ENCODE data around the gene HECW1.
"Not testable (repeated sequence)": the region's sequence is repeated elsewhere in the genome, so short reads cannot be mapped to it uniquely, and the experiment has no call there.

HECW1 gene

DNA sequence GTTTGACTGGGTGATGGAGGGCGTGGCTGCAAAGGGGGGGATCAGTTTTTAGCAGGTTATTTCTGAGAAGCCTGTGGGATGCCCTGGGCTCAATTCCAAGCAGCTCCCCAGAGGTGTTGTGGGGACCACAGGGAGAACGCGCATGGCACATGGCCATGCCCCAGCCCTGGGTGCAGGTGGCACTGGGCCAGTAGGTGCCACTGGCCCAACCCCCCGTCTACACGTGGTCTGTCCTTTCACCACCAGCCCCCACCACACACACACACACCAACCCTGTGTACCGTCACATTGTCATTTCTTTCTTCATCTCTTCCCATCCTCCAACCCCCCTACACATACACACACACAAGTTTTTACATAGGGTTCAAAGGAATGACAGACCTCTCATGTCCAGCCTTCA lies 355.4 kb downstream of the HECW1 start:
- DNase-seq (ENCODE audit: low read depth in 2 of 2) = no peak

DNA sequence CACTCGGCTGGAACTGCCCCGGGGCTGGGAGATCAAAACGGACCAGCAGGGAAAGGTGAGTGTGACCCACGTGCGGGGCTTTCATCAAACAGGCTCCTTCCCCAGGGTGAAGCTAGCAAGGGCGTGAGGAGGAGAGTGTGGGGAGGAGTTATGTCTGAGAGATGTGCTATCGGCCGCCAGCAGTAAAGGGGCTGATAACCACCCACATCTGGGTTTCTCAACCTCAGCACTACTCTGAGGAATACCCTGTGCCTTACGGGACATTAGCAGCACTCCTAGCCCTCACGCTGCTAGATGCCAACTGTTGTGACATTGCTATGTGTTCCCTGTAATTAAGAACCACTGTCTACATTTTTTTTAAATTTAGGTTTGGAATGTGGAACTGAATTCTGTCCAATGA lies 356.6 kb downstream of the HECW1 start:
- DNase-seq (ENCODE audit: low read depth in 2 of 2) = no peak

DNA sequence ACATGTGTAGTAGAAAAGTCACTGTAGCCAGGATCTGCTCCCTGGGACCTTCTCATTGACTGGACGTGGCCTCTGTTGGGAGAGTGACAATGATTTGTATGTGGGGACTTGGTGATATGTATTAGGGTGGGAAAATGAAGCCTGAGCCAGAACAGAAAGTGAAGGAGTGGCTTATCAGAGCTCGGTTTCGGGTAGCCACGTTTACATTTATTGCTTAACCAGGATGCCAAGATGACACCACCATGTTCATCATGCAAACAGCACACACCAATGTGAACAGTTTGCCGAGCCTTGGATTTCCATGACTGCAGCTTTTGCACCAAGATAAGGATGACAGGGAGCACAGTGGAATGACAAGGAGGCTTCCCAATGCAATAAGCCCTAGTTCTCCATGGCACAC lies 357.7 kb downstream of the HECW1 start:
- no peak for DNase-seq (ENCODE audit: low read depth in 2 of 2)

DNA sequence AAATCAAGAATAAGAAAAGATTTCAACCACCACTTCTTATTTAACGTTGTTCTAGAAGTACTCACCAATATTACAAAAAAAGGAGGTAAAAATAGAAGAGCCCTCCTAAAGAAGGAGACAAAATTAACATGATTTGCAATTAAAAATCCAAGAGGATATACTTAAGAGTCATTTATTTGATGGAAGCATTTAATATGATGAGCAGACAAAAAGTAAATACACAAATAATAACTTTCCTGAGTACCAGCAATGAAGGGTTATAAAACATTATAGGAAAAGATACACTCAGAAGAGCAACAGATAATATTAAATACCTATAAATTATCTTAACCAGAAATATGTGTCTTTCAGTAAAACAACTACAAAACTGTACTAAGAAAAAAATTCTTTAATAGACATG lies 363.5 kb downstream of the HECW1 start:
- no peak for DNase-seq (ENCODE audit: low read depth in 2 of 2)

DNA sequence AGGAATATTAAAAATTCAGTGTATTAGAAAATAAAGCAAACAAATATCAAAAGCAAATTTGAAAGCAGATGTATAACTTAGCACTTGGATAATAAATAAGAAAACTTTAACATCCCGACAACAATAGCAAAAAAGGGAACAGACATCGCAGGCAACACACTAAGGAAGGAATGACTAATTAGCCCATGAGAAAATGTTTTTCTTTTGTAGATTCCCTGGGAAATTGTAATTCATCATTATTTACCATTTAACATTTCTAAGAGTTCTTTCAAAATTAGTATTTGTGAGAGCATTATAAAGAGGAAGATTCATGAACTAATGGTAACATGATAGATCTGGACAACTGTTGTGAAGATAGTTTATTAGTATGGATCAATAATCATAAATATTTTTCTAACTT lies 364.4 kb downstream of the HECW1 start:
- DNase-seq (ENCODE audit: low read depth in 2 of 2) = no peak

DNA sequence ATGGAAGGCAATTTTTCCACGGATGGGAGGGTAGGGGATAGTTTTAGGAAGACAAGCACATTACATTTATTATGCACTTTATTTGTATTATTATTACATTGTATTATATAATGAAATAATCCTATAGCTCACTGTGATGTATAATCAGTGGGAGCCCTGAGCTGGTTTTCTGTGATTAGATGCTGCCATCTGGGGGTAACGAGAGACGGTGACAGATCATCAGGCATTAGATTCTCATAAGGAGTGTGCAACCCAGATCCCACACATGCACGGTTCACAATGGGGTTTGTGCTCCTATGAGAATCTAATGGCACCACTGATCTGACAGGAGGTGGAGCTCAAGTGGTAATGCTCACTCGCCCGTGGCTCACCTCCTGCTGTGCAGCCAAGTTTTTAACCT lies 366.6 kb downstream of the HECW1 start:
- no peak for DNase-seq (ENCODE audit: low read depth in 2 of 2)

DNA sequence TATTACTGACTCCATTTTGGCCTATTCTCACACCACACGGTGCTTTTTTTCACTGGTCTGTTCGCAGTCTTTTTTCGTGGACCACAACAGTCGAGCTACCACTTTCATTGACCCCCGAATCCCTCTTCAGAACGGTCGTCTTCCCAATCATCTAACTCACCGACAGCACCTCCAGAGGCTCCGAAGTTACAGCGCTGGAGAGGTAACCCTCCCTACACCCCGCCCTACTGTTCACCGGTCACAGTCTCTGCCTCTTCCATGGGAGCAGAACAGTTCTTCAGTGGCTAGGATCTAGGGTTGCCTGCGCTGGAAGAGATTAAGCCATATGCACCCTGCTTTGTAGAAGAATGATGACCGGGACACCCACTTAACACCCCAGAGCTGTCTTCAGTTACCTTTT lies 367.1 kb downstream of the HECW1 start:
- DNase-seq (ENCODE audit: low read depth in 2 of 2) = no peak

DNA sequence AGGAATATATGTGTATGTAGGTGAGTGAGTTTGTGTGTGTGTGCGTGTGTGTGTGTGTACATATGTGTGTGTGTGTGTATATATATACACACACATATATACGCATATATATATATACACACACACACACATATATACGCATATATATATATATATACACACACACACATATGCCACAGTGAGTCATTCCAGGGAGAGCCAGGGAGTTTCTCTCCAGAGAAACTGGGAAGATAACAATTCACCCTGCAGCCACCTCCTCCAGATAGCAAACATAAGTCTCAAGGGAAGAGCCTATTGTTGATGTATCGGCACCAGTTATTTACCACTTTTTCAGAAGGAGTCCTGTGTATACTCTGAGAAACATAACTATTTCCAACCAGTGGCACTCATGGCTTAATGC lies 368.1 kb downstream of the HECW1 start:
- no peak for DNase-seq (ENCODE audit: low read depth in 2 of 2)

DNA sequence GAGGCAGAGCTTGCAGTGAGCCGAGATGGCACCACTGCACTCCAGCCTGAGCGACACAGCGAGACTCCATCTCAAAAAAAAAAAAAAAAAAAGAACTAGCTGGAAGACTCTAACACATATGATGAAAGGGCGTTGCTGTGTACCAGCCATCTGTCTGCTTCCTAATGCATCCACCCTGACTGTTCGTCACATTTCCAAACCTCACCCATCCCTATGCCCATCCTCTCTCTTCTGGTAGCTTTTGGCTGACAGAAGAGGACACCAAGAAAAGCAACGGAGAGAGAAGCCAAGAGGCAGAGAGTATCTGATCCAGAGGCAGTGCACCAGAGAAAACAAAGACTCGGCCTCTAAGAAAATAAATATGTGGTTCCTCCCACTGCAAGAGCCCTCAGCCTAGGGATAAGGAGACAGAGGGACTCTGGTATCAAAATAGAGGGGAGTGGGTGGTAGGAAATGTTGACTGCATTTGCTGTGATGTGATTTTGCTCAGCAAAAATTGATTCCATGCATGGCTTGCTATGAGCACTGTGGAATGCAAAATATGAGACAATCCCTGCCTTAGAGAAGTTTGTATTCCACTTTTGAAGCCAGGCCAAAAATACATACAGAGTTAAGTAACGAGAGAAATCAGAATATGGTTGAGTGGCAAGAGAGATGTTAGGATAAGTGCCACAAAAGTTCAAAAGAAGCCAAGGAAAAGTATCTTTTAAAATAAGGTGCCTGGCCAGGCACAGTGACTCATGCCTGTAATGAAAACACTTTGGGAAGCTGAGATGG lies 369.6 kb downstream of the HECW1 start:
- no peak for DNase-seq (ENCODE audit: low read depth in 2 of 2)

DNA sequence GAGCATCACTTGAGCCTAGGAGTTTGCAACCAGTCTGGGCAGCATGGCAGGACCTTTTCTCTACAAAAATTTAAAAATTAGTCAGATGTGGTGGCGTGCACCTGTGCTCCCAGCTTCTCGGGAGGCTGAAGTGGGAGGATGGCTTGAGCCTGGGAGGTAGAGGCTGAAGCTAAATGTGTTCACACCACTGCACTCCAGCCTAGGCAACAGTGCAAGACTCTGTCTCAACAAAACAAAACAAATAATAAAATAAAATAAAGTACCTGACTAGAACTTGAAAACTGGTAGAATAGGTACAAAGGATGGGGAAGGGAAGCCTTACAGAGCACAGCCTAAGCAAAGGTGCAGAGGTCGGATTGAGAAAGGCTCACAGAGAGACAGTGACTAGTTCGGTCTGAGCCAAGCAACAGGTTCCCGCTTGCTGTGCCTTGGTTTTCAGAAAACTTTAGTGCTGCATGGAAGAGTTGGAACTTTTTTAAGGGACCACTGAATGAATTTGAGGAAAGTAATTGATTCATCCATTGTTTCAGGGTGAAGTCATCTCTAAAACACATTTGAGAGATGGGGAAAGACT lies 370.3 kb downstream of the HECW1 start:
- no peak for DNase-seq (ENCODE audit: low read depth in 2 of 2)

DNA sequence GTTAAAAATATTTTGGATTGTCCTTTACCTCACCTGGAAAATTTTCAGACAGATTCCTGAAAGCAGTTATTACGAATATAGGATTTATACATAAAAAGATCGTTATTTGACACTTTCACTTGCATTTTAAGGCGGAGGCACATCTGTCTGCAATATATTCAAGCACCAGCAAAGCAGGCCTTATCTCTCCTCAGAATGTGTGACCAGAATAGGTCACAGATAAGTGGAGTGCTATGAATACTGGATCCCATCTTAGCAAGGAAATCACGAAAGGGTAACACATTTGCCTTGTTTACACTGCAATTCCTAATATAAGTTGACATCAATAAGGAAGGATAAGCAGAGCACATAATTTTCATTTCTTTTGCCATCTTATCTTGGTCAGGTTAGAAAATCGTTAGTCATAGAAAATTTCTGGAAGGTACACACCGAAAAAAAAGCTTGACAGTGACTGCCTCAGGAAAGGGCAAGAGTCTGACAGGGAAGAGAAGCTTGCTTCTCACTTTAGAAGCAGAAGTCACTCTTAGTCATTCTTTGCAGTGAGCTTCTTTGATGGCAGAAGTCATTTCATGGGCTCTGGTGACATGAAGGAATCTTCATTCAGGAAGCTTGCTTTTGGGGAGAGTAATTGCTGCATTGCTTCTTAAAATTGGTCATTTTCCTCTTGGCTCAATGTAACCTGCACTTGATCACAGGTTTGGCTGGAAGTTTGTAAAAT lies 372.4 kb downstream of the HECW1 start:
- no peak for DNase-seq (ENCODE audit: low read depth in 2 of 2)

DNA sequence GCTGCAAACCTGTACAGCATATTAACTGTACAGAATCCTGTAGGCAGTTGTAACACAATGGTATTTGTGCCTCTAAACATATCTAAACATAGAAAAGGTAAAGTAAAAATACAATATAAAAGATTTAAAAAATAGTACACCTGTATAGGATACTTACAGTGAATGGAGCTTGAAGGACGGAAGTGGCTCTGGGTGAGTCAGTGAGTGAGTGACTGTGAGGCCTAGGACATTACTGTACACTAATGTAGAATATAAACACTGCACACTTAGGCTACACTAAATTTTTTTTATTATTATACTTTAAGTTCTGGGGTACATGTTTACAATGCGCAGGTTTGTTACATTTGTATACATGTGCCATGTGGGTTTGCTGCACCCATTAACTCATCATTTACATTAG lies 373.1 kb downstream of the HECW1 start:
- DNase-seq (ENCODE audit: low read depth in 2 of 2) = no peak

DNA sequence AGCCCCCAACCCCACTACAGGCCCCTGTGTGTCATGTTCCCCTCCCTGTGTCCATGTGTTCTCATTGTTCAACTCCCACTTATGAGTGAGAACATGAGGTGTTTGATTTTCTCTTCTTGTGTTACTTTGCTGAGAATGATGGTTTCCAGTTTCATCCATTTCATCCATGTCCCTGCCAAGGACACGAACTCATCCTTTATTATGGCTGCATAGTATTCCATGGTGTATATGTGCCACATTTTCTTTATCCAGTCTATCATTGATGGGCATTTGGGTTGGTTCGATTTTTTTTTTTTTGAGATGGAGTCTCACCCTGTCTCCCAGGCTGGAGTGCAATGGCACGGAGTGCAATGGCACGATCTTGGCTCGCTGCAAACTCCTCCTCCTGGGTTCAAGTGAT lies 373.6 kb downstream of the HECW1 start:
- DNase-seq (ENCODE audit: low read depth in 2 of 2) = not testable (repeated sequence)

DNA sequence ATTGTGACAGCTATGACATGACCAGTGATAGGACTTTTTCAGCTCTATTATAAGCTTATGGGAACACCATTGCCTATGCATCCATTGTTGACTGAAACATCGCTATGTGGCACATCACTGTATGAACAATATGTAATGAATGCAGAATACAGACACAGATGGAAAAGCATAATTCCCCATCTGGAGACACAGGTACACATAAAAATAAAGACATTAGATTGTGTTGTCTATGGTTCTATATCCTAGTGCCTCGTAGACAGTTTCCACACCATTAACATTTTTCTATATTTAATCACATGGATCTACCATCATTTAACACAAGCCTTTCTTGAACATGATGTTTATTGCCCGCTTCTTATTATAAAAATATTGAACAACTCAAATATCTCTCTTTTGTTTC lies 374.2 kb downstream of the HECW1 start:
- DNase-seq (ENCODE audit: low read depth in 2 of 2) = no peak

DNA sequence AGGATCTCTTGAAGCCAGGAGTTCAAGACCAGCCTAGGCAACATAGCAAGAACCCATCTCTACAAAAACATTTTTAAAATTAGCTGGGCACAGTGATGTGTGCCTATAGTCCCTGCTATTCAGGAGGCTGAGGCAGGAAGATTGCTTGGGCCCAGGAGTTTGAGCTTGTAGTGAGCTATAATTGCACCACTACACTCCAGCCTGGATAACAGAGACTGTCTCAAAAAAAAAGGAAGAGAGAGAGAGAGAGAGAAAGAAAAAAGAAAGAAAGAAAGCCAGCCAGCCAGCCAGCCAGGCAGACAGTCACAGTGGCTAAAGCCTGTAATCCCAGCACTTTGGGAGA lies 375.3 kb downstream of the HECW1 start:
- DNase-seq (ENCODE audit: low read depth in 2 of 2) = no peak

DNA sequence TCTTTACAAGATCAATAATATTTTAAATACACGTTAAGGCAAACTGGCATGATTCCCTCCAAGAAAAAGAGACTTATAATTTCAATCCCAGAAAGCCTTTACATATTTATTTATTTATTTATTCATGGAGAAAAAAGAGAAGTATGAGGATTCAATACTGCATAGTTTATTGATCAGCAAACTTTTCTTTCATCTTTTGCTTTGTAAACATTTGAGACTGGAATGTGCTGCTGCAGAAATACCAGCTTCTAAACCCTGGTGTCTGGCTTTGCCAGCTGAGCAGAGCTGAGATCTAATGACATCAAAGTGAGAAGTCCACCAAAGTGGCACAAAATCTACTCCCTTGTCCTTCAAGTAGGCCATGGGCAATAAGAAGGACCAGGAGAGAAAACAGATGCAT lies 376.8 kb downstream of the HECW1 start:
- no peak for DNase-seq (ENCODE audit: low read depth in 2 of 2)

DNA sequence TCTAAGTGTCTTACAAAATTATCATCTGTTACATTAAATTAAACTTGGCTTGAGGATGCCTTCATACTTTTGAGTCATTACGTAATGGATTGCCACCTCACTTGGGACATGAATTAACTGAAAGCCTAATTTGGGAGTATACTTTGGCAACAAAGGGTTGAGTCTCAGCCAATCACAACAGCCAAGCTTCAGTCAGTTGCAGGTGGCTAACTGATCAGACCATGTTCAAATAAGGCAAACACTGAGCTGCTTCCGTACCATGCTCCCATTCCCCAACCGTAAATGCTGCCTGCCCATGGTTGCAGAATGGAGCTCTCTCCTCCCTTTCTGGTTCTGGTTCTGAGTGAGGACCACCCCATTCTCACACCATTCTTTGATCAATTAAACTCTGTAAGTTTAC lies 377.6 kb downstream of the HECW1 start:
- DNase-seq (ENCODE audit: low read depth in 2 of 2) = no peak

DNA sequence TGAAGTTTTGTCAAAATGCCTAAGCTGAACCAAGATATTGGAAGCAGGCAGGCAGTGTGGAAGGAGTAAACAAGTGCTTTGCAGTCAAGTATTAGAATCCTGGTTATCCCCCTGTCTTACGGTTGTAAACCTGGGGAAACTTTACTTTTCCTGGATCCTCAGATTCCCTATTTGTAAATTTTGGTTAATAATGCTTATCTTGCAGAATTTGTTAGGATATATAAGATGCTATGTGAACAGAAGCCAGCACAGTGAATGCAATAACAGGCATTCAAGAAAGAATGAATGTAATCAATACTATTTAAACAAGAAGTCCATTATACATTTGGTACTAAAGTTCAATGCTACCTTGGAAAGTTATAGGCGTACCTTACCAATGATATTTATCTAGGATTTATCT lies 378.7 kb downstream of the HECW1 start:
- DNase-seq (ENCODE audit: low read depth in 2 of 2) = no peak

DNA sequence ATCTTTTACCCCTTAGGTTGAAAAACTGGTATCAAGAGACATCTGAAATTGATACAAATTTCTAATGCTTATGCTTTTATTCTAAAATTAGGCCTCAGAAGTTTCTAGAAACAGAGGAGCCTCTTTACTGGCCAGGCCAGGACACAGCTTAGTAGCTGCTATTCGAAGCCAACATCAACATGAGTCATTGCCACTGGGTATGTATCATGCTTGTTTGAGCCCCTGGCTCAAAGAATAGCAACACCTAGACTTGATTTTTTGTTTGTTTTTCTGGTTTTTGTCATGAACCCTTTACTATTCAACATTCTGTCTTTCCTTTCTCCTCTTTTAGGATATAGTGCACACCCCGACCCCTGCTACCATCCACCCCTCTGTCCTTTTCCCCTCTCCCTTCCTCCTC lies 379.5 kb downstream of the HECW1 start:
- no peak for DNase-seq (ENCODE audit: low read depth in 2 of 2)

DNA sequence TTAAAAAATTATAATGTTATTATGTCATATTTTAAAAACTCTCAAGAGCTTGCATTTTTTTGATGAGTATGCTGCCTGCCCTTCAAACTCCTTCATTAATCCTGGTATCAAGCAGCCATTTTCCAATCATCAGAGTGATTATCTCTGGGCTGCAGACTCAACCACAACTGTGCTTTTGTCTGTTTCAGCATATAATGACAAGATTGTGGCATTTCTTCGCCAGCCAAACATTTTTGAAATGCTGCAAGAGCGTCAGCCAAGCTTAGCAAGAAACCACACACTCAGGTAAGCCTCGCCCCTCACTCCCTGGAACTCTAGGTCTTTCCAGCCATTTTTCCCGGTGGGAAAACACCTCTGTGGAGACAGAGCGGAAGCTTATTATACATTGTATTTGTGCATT lies 380.4 kb downstream of the HECW1 start:
- no peak for DNase-seq (ENCODE audit: low read depth in 2 of 2)

DNA sequence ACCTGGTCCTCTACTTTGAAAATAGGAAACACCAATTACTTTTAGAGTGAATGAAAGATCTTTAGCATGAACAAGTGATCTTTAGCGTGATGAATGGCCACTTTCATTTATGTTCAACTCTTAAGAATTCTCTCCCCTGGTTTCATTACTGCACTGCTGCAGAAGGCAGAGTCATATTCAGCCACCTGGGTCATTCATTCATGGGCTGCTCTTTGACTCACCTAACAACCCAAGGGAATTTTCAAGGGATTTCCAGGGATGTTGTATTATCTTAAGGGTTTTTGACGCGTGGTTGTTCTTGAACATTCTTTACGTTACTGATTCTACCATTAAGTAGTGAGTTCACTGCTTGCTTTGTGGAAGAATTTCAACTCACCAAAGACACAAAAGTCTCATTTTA lies 383.1 kb downstream of the HECW1 start:
- no peak for DNase-seq (ENCODE audit: low read depth in 2 of 2)

DNA sequence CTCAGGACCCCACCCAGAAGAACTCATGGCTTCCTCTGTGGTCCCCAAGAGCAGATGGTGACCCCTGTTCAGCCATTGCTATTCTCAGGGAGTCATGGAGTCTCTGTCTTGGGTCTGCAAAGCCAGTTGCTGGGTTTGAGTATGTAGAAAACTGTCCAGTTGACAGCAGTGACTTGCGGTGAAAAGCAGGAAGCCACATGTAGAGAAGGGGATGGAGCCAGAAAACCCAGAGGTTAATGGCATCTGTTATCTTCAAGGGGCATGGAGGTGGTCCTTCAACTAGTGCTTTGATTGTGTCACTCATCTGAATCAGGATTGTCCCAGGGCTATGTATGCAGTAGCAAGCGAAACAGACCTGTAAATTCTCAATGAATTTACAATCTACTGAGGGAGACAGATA lies 384.1 kb downstream of the HECW1 start:
- no peak for DNase-seq (ENCODE audit: low read depth in 2 of 2)

DNA sequence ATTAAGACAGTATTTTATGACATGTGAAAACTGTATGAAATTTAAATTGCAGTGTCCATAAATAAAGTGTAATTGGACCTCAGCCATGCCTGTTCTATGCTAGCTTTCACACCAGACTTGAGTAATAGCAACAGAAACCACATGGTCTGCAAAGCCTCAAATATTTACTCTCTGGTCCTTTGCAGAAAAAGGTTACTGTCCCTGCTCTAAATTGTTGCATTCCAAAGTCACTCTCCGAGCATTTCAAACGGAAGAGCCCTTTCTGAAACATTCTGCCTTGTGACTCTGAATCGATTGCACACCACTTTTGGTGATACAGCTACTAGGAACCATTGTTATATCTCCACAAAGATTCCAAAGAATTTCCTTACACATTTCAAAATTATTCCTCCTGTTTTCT lies 389.4 kb downstream of the HECW1 start:
- no peak for DNase-seq (ENCODE audit: low read depth in 2 of 2)

All from stimulated activated CD8-positive, alpha-beta memory T cell treated with anti-CD3 and anti-CD28 coated beads, Interleukin-15, amount 100 ng/mL, for 48 hours (primary cell).